Measurements from ENCODE around the gene TAS1R3. TPM values are rescaled to one million over a fixed set of nuclear protein-coding genes. Genes with fewer than 3 reads are reported as not detected.

The TAS1R3 gene
- polyA plus RNA-seq, 1 donor from 2014 or later: 1.0 TPM

DNA sequence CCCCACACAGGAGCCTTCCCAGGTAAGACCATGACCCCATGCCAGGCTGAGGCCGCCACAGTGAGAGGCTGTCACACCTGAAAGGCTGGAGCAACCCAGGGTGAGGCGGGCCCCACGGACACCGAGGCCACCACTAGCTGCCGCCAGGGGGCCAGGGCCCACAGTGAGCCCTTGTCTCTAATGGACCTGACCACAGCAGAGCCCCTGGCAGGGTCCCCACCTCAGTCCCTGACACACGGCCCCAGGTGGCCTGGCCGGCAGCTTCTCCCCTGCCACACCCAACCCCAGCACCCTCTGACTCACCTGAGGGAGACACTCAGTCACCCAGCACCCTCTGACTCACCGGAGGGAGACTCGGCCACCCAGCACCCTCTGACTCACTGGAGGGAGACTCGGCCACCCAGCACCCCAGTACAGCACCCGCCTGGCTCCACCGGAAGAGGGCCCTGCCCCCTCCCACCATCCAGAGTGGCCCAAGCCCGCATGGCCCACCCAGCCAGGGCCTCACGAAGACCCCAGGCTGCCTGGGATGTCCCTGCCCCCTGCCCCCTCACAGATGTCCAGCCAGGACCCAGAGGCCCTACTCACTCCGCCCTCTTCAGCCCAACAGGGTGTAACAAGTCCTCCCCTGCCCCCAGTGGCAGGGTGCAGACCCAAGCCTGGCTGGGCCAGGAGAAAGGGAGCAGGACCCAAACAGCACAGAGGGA lies 13.7 kb downstream of the TAS1R3 start:
- Histone ChIP-seq H3K79me2 (replicated peaks; ENCODE audit: insufficient read depth, low read length) (peaks cover 12% of the 10 kb centered on the region), H4K20me1 (ENCODE audit: insufficient read depth) (peaks cover 13% of the 10 kb centered on the region), H3K4me3 (ENCODE audit: low read length) (no peak overlapping the region), H3K9me2 (ENCODE audit: insufficient read depth, low read length) (no peaks in the 10 kb centered on the region), H3K27me3 (ENCODE audit: insufficient read depth, low read depth, low read length) (no peaks in the 10 kb centered on the region), H3K36me3 (ENCODE audit: insufficient read depth, low read length) (no peaks in the 10 kb centered on the region), H3K9ac (ENCODE audit: low read length) (no peak overlapping the region), H3K9me3 (ENCODE audit: low read length) (no peaks in the 10 kb centered on the region), H3K4me2 (ENCODE audit: low read length) (no peak overlapping the region), H2AFZ (ENCODE audit: low read depth, low read length) (no peak overlapping the region), H3K27ac (ENCODE audit: low read length) (no peak overlapping the region), H3F3A (ENCODE audit: insufficient read depth, low read length, poor library complexity, severe bottlenecking) (no peaks in the 10 kb centered on the region)
- TF ChIP-seq MXI1 (conservative IDR thresholded peaks at IDR 0.05; ENCODE audit: poor library complexity, severe bottlenecking) (no peak), EP300 (conservative IDR thresholded peaks at IDR 0.05; ENCODE audit: poor library complexity, severe bottlenecking) (no peak), TAF1 (IDR thresholded peaks at IDR 0.05; ENCODE audit: low read depth) (no peak), POLR2AphosphoS5 (IDR thresholded peaks at IDR 0.05) (no peak), RAD21 (conservative IDR thresholded peaks at IDR 0.05) (no peak), REST (IDR thresholded peaks at IDR 0.05; ENCODE audit: borderline replicate concordance) (no peak), SMC3 (conservative IDR thresholded peaks at IDR 0.05; ENCODE audit: poor library complexity) (no peak), EZH2 (IDR thresholded peaks at IDR 0.05; ENCODE audit: borderline replicate concordance, insufficient read depth, low read length, poor library complexity, severe bottlenecking) (no peak), CTCF (IDR thresholded peaks at IDR 0.05; ENCODE audit: poor library complexity, severe bottlenecking) (no peak)

DNA sequence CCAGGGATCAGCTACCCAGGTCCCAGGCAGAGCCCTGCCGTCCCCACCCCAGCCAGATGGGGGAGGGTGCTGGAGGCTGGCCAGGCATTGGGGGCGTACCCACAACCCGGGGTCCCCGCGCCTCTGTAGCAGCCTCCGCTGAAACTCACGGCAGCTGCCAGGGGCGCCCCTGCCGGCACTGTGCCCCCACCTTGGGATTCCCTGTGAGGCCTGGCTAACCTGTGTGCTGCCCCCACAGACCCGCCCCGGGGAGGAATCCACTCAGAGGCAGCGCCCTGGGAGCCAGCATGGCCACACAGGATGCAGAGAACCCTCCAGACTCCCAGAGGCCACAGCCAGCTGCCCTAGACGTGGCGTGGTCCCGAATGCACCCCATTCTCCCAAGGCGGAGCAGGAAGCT lies 14.3 kb downstream of the TAS1R3 start:
- Histone ChIP-seq H3K4me2 (ENCODE audit: low read length) (no peak overlapping the region), H3K4me3 (ENCODE audit: low read length) (no peak overlapping the region), H3K9ac (ENCODE audit: low read length) (no peak overlapping the region), H3K9me2 (ENCODE audit: insufficient read depth, low read length) (no peaks in the 10 kb centered on the region), H3K9me3 (ENCODE audit: low read length) (no peaks in the 10 kb centered on the region), H3F3A (ENCODE audit: insufficient read depth, low read length, poor library complexity, severe bottlenecking) (no peaks in the 10 kb centered on the region), H4K20me1 (ENCODE audit: insufficient read depth) (peaks cover 13% of the 10 kb centered on the region), H3K79me2 (replicated peaks; ENCODE audit: insufficient read depth, low read length) (peaks cover 12% of the 10 kb centered on the region), H3K27ac (ENCODE audit: low read length) (no peak overlapping the region), H2AFZ (ENCODE audit: low read depth, low read length) (no peak overlapping the region), H3K27me3 (ENCODE audit: insufficient read depth, low read depth, low read length) (no peaks in the 10 kb centered on the region), H3K36me3 (ENCODE audit: insufficient read depth, low read length) (no peaks in the 10 kb centered on the region)
- TF ChIP-seq POLR2AphosphoS5 (IDR thresholded peaks at IDR 0.05): no peak
- no peak for TF ChIP-seq RAD21 (conservative IDR thresholded peaks at IDR 0.05)
- TF ChIP-seq MXI1 (conservative IDR thresholded peaks at IDR 0.05; ENCODE audit: poor library complexity, severe bottlenecking): no peak
- TF ChIP-seq CTCF (IDR thresholded peaks at IDR 0.05; ENCODE audit: poor library complexity, severe bottlenecking): no peak
- no peak for TF ChIP-seq EZH2 (IDR thresholded peaks at IDR 0.05; ENCODE audit: borderline replicate concordance, insufficient read depth, low read length, poor library complexity, severe bottlenecking)
- no peak for TF ChIP-seq SMC3 (conservative IDR thresholded peaks at IDR 0.05; ENCODE audit: poor library complexity)
- TF ChIP-seq REST (IDR thresholded peaks at IDR 0.05; ENCODE audit: borderline replicate concordance): no peak
- TF ChIP-seq EP300 (conservative IDR thresholded peaks at IDR 0.05; ENCODE audit: poor library complexity, severe bottlenecking): no peak
- no peak for TF ChIP-seq TAF1 (IDR thresholded peaks at IDR 0.05; ENCODE audit: low read depth)

Measured in neural cell (in vitro differentiated cells).